GM18951 (cell line): ENCODE data around the gene CLSTN2.

Experiments used
- POLR2A ChIP-seq: IDR thresholded peaks from 4 replicates; pipeline ENCODE4 v1.6.1; 2011; ENCODE audit warnings: mild to moderate bottlenecking; ENCODE audit not compliant: insufficient read length, insufficient read depth; ENCODE audit errors: extremely low read depth
- in situ Hi-C: fragments of 300-500 bp; cut with MboI; formaldehyde crosslinking; loops from one replicate; pipeline ENCODE4 v1.12.0; 2022; ENCODE audit warnings: low sequenced_read_pairs, mixed read lengths, inconsistent platforms; ENCODE audit not compliant: unreplicated experiment

The CLSTN2 gene

GRCh38 chr3:139930211-139930610, 4.8 kb upstream of the CLSTN2 start:
- TF ChIP-seq POLR2A = no peak
- in situ Hi-C loops = no loop called here

GRCh38 chr3:139933766-139934165, 1.2 kb upstream of the CLSTN2 start:
- in situ Hi-C loops = no loop called here
- TF ChIP-seq POLR2A = no peak

- in situ Hi-C loops = no loop called here
- no peak for TF ChIP-seq POLR2A
Observed at GRCh38 chr3:139934613-139935015, 371 bp upstream of the CLSTN2 start.

- TF ChIP-seq POLR2A = no peak
- in situ Hi-C loops = no loop called here
Observed at GRCh38 chr3:139935866-139936817, 1.2 kb downstream of the CLSTN2 start.

GRCh38 chr3:139937674-139938279, 2.8 kb downstream of the CLSTN2 start:
- no peak for TF ChIP-seq POLR2A
- in situ Hi-C loops = no loop called here

- TF ChIP-seq POLR2A = no peak
- in situ Hi-C loops = no loop called here
Observed at GRCh38 chr3:139939681-139940190, 4.8 kb downstream of the CLSTN2 start.

- in situ Hi-C loops = no loop called here
Observed at GRCh38 chr3:139940622-139941021, 5.6 kb downstream of the CLSTN2 start.

GRCh38 chr3:139941580-139941979, 6.6 kb downstream of the CLSTN2 start:
- in situ Hi-C loops = no loop called here

More at GRCh38 chr3:139940622-139941021, 5.6 kb downstream of the CLSTN2 start:
- no peak for TF ChIP-seq POLR2A

GRCh38 chr3:139944256-139944910, 9.4 kb downstream of the CLSTN2 start:
- in situ Hi-C loops = no loop called here

More at GRCh38 chr3:139941580-139941979, 6.6 kb downstream of the CLSTN2 start:
- TF ChIP-seq POLR2A = no peak

GRCh38 chr3:139945386-139945785, 10.4 kb downstream of the CLSTN2 start:
- no peak for TF ChIP-seq POLR2A
- in situ Hi-C loops = no loop called here

More at GRCh38 chr3:139944256-139944910, 9.4 kb downstream of the CLSTN2 start:
- TF ChIP-seq POLR2A = no peak

- in situ Hi-C loops = no loop called here
- no peak for TF ChIP-seq POLR2A
Observed at GRCh38 chr3:139945942-139946341, 11.0 kb downstream of the CLSTN2 start.

GRCh38 chr3:139948467-139948866, 13.5 kb downstream of the CLSTN2 start:
- in situ Hi-C loops = no loop called here
- TF ChIP-seq POLR2A = no peak

- TF ChIP-seq POLR2A = no peak
- in situ Hi-C loops = no loop called here
Observed at GRCh38 chr3:139948898-139949297, 13.9 kb downstream of the CLSTN2 start.
